Neural cell (in vitro differentiated cells): ENCODE results near the gene SMC4. TPM values are rescaled to one million over a fixed set of nuclear protein-coding genes. Genes with fewer than 3 reads are reported as not detected.

Experiments used
- H2AFZ ChIP-seq: fragments of 200-600, 300-800 bp; sonication (generic), shearing (Covaris generic); 2 replicates; pipeline ENCODE4 v1.6.0; 2014; ENCODE audit warnings: low read depth, mild to moderate bottlenecking, antibody characterized with exemption, low read length, moderate library complexity
- H3F3A ChIP-seq: fragments of 200-600 bp; shearing (Covaris generic); 2 replicates; pipeline ENCODE4 v1.6.1; 2016; ENCODE audit warnings: mild to moderate bottlenecking, moderate library complexity, mixed read lengths, antibody characterized with exemption, low read length; ENCODE audit not compliant: insufficient read depth, poor library complexity, severe bottlenecking
- H3K27ac ChIP-seq: fragments of 200-600, 300-800 bp; sonication (generic), shearing (Covaris generic); 2 replicates; pipeline ENCODE4 v1.5.1; 2014; ENCODE audit warnings: mild to moderate bottlenecking, low read length, moderate library complexity
- H3K27me3 ChIP-seq: fragments of 300-800, 200-600 bp; sonication (generic), shearing (Covaris generic); 2 replicates; pipeline ENCODE4 v1.6.0; 2014; ENCODE audit warnings: mild to moderate bottlenecking, low read depth, low read length, moderate library complexity; ENCODE audit not compliant: insufficient read depth
- H3K36me3 ChIP-seq: fragments of 300-800, 200-600 bp; sonication (generic), shearing (Covaris generic); 2 replicates; pipeline ENCODE4 v1.5.1; 2014; ENCODE audit warnings: mild to moderate bottlenecking, antibody characterized with exemption, low read length, moderate library complexity; ENCODE audit not compliant: insufficient read depth
- H3K4me2 ChIP-seq: fragments of 300-800, 200-600 bp; sonication (generic), shearing (Covaris generic); 2 replicates; pipeline ENCODE4 v1.6.0; 2014; ENCODE audit warnings: mild to moderate bottlenecking, low read length
- H3K4me3 ChIP-seq: fragments of 300-800, 200-600 bp; sonication (generic), shearing (Covaris generic); 2 replicates; pipeline ENCODE4 v1.5.1; 2014; ENCODE audit warnings: mild to moderate bottlenecking, low read length, moderate library complexity
- H3K79me2 ChIP-seq: fragments of 200-600 bp; shearing (Covaris generic); replicated peaks from 2 replicates; pipeline ENCODE4 v1.6.0; 2014; ENCODE audit warnings: mild to moderate bottlenecking, low read length, moderate library complexity; ENCODE audit not compliant: insufficient read depth
- H3K9ac ChIP-seq: fragments of 300-800, 200-600 bp; sonication (generic), shearing (Covaris generic); 2 replicates; pipeline ENCODE4 v1.6.1; 2016; ENCODE audit warnings: mild to moderate bottlenecking, low read length, mixed read lengths
- H3K9me2 ChIP-seq: fragments of 200-600 bp; shearing (Covaris generic); 2 replicates; pipeline ENCODE4 v1.6.1; 2016; ENCODE audit warnings: mild to moderate bottlenecking, low read length, mixed read lengths; ENCODE audit not compliant: insufficient read depth
- H3K9me3 ChIP-seq: fragments of 200-600, 300-800 bp; sonication (generic), shearing (Covaris generic); 2 replicates; pipeline ENCODE4 v1.6.1; 2016; ENCODE audit warnings: mild to moderate bottlenecking, mixed run types, low read length, moderate library complexity, mixed read lengths
- H4K20me1 ChIP-seq: fragments of 200-600 bp; shearing (Covaris generic); 2 replicates; pipeline ENCODE4 v1.6.1; 2016; ENCODE audit warnings: mild to moderate bottlenecking, mixed run types; ENCODE audit not compliant: insufficient read depth
- EP300 ChIP-seq: fragments of 450-650 bp; conservative IDR thresholded peaks from 2 replicates; pipeline ENCODE4 v1.6.1; 2014; ENCODE audit warnings: antibody characterized with exemption, mild to moderate bottlenecking, moderate library complexity; ENCODE audit not compliant: poor library complexity, severe bottlenecking
- EZH2 ChIP-seq: fragments of 200-600, 300-800 bp; shearing (Covaris generic), sonication (generic); IDR thresholded peaks from 2 replicates; pipeline ENCODE4 v1.6.1; 2014; ENCODE audit warnings: antibody characterized with exemption, low read length, borderline replicate concordance, mild to moderate bottlenecking; ENCODE audit not compliant: insufficient read depth, poor library complexity, severe bottlenecking
- MXI1 ChIP-seq: fragments of 450-650 bp; conservative IDR thresholded peaks from 2 replicates; pipeline ENCODE4 v1.6.1; 2014; ENCODE audit warnings: antibody characterized with exemption, mild to moderate bottlenecking; ENCODE audit not compliant: poor library complexity, severe bottlenecking
- POLR2AphosphoS5 ChIP-seq: IDR thresholded peaks from 2 replicates; pipeline ENCODE4 v1.6.1; 2012
- RAD21 ChIP-seq: fragments of 450-650 bp; conservative IDR thresholded peaks from 2 replicates; pipeline ENCODE4 v1.6.1; 2014; ENCODE audit warnings: antibody characterized with exemption, mild to moderate bottlenecking, moderate library complexity
- SMC3 ChIP-seq: fragments of 450-650 bp; conservative IDR thresholded peaks from 2 replicates; pipeline ENCODE4 v1.6.1; 2014; ENCODE audit warnings: antibody characterized with exemption, mild to moderate bottlenecking, moderate library complexity; ENCODE audit not compliant: poor library complexity
- TAF1 ChIP-seq: IDR thresholded peaks from 2 replicates; pipeline ENCODE4 v1.6.1; 2012; ENCODE audit warnings: low read depth
- polyA plus RNA-seq: library from polyadenylated mRNA; depleted of rRNA; stranded (reverse); fragments of >200 nt; gene quantifications from 2 replicates; pipeline ENCODE4 v1.2.3, GENCODE V29; 2014
- TF ChIP-seq, protein P1 (sequence below): IDR thresholded peaks from 2 replicates; pipeline ENCODE4 v1.6.1; 2012; ENCODE audit warnings: borderline replicate concordance
- TF ChIP-seq, protein P2 (sequence below): fragments of 450-650 bp; IDR thresholded peaks from 2 replicates; pipeline ENCODE4 v1.5.1; 2014; ENCODE audit warnings: antibody characterized with exemption, mild to moderate bottlenecking, moderate library complexity; ENCODE audit not compliant: poor library complexity, severe bottlenecking

Gene SMC4
- polyA plus RNA-seq, 1 donor from 2014 or later, result 17.4 TPM

DNA sequence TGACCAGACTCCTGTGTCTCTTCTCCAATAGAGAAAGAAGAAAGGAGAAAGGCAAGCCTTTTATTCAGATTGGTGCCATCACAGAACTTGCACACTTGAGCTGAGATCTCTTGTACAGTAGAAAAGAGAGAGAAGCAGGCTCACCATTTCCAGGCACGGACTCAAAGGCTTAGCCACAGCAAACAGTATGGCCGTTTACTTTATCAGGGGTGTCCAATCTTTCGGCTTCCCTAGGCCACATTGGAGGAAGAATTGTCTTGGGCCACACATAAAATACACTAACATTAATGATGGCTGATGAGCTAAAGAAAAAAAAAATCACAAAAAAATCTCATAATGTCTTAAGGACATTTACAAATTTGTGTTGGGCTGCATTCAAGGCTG lies 5.4 kb upstream of the SMC4 start:
- Histone ChIP-seq H3K9ac (no peak overlapping the region), H4K20me1 (no peaks in the 10 kb centered on the region), H2AFZ (no peak overlapping the region), H3K9me2 (no peaks in the 10 kb centered on the region), H3K9me3 (no peaks in the 10 kb centered on the region), H3F3A (no peaks in the 10 kb centered on the region), H3K4me2 (no peak overlapping the region), H3K4me3 (no peak overlapping the region), H3K27me3 (no peaks in the 10 kb centered on the region), H3K36me3 (no peaks in the 10 kb centered on the region), H3K79me2 (peaks cover 31% of the 10 kb centered on the region), H3K27ac (no peak overlapping the region)
- TF ChIP-seq POLR2AphosphoS5 (no peak), SMC3 (no peak), TAF1 (no peak), MXI1 (no peak), RAD21 (no peak), EP300 (no peak), EZH2 (no peak)
- TF ChIP-seq, protein P1, sequence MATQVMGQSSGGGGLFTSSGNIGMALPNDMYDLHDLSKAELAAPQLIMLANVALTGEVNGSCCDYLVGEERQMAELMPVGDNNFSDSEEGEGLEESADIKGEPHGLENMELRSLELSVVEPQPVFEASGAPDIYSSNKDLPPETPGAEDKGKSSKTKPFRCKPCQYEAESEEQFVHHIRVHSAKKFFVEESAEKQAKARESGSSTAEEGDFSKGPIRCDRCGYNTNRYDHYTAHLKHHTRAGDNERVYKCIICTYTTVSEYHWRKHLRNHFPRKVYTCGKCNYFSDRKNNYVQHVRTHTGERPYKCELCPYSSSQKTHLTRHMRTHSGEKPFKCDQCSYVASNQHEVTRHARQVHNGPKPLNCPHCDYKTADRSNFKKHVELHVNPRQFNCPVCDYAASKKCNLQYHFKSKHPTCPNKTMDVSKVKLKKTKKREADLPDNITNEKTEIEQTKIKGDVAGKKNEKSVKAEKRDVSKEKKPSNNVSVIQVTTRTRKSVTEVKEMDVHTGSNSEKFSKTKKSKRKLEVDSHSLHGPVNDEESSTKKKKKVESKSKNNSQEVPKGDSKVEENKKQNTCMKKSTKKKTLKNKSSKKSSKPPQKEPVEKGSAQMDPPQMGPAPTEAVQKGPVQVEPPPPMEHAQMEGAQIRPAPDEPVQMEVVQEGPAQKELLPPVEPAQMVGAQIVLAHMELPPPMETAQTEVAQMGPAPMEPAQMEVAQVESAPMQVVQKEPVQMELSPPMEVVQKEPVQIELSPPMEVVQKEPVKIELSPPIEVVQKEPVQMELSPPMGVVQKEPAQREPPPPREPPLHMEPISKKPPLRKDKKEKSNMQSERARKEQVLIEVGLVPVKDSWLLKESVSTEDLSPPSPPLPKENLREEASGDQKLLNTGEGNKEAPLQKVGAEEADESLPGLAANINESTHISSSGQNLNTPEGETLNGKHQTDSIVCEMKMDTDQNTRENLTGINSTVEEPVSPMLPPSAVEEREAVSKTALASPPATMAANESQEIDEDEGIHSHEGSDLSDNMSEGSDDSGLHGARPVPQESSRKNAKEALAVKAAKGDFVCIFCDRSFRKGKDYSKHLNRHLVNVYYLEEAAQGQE, result no peak
- TF ChIP-seq, protein P2, sequence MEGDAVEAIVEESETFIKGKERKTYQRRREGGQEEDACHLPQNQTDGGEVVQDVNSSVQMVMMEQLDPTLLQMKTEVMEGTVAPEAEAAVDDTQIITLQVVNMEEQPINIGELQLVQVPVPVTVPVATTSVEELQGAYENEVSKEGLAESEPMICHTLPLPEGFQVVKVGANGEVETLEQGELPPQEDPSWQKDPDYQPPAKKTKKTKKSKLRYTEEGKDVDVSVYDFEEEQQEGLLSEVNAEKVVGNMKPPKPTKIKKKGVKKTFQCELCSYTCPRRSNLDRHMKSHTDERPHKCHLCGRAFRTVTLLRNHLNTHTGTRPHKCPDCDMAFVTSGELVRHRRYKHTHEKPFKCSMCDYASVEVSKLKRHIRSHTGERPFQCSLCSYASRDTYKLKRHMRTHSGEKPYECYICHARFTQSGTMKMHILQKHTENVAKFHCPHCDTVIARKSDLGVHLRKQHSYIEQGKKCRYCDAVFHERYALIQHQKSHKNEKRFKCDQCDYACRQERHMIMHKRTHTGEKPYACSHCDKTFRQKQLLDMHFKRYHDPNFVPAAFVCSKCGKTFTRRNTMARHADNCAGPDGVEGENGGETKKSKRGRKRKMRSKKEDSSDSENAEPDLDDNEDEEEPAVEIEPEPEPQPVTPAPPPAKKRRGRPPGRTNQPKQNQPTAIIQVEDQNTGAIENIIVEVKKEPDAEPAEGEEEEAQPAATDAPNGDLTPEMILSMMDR, result no peak

DNA sequence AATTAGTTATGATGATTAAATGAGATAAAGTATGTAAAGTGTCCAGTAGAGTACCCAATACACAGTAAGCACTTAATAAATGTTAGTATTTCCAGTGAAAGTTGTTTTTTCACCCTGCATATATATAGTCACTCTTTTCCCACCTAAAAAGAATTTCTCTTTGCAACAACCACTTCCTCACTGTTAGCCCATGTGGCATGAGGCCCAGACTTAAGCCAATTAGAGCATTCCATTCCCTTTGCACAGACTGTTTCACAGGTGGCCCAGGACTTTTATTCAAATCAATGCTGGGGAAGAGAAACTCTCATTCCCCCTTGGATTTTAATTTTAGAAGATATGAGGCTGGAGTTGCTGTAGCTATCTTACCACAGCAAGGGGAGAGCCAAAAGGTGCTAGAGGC lies 4.2 kb upstream of the SMC4 start:
- Histone ChIP-seq H3K79me2 (peaks cover 31% of the 10 kb centered on the region), H4K20me1 (no peaks in the 10 kb centered on the region)

More for the DNA sequence above, 4.2 kb upstream of the SMC4 start:
- no peaks in the 10 kb centered on the region for H3F3A ChIP-seq
- TF ChIP-seq SMC3, result no peak
- TF ChIP-seq, protein P1, result no peak
- TF ChIP-seq, protein P2, result no peak
- no peak for TF ChIP-seq EP300
- no peak for TF ChIP-seq TAF1
- no peak for TF ChIP-seq POLR2AphosphoS5
- TF ChIP-seq RAD21, result no peak
- TF ChIP-seq EZH2, result no peak
- no peak for TF ChIP-seq MXI1
- H3K27ac ChIP-seq, result no peak overlapping the region
- H3K9me2 ChIP-seq, result no peaks in the 10 kb centered on the region
- H3K4me3 ChIP-seq, result no peak overlapping the region
- H2AFZ ChIP-seq, result no peak overlapping the region
- no peak overlapping the region for H3K9ac ChIP-seq
- H3K4me2 ChIP-seq, result no peak overlapping the region
- no peaks in the 10 kb centered on the region for H3K36me3 ChIP-seq
- H3K27me3 ChIP-seq, result peaks cover 2% of the 10 kb centered on the region
- no peaks in the 10 kb centered on the region for H3K9me3 ChIP-seq
